LoVo (cell line): Measurements from ENCODE around the gene ACSL6.

ENCODE experiments used
- DNase-seq: peaks from one replicate; pipeline ENCODE4 v3.0.0-alpha.2; 2016; ENCODE audit warnings: low spot score

The ACSL6 gene

DNA sequence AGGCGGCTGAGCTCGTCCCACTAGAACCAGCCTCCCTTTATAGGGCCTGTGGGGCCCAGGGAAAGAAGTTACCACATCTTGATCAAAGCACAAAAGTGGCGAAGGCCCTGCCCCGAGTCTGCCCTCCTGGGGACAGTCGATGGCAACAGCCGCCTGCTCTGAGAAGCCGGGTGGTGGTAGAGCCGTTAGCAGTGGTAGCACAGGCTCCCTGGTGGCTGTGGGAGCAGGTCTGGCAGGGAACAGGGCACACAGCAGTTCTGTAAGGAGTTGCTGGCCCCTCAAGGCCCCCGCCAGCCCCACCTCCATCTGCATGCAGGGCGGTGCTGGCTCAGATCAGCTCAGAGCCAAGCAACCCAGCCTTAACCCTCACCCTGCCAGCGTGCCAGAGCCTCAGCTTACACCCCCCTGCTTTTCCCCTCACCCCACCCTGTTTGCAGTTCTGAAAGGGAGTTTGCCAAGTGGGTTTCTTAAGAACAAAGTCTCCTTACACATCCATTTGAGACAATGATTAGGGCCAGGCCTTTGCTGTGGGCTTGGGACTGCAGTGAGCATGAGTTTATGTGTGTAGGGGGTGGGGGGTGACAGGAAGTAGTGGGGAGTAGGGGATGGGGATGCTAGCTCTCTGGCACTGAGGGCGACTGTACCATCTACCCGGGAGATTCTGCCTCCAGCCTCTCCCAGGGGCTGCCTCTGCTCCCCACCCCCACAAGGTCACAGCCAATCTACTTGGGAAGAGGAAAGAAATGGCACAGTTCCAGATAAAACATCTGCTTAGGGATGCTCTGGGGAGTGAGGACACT, 11.8 kb downstream of the ACSL6 start:
- no peak for DNase-seq

DNA sequence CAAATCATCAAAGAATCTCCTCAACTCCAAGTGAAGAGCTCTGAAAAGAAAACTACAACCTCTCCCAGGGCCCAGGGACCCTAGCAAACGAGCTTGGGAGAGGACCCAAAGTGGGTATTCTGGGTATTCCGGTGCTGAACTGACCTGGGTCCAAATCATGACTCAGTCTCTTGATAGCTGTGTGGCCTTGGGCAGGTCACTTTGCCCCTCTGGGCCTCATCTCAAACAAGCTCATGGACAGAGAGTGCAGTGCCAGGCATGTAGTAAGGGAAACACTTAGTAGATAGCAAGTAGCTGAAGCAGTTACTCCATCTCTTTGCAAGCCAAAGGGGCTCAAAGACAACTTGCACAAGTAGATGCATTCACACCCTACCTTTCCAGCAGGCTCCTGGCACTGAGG, 12.4 kb downstream of the ACSL6 start:
- no peak for DNase-seq

DNA sequence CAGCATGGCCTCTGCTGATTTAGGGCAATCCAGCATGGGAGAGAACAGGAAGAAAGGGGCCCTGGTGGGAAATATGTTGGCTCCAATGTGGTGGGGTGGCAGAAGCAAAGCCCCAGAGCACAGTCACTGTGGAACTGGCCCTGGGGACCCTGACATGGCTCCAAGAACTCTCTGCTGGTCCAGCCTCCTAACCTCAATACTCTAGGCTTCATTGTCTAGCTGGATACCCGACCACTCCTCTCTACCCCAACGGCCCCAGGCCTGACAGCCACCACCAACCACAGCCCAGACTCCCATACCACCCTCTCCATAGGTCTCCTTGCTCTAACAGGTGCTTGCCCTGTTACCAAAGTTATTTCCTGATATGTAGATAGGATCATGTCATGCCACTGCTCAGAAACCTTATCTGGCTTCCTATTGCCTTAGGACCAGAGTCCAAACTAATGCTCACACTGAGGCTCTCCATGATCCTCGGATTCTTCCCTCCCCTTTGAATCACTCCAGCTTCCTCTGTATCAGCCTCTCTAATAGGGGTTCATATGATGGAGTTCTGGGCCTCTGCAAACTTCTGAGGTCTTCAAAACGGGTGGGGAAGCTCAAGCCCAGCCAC, 12.9 kb downstream of the ACSL6 start:
- no peak for DNase-seq

DNA sequence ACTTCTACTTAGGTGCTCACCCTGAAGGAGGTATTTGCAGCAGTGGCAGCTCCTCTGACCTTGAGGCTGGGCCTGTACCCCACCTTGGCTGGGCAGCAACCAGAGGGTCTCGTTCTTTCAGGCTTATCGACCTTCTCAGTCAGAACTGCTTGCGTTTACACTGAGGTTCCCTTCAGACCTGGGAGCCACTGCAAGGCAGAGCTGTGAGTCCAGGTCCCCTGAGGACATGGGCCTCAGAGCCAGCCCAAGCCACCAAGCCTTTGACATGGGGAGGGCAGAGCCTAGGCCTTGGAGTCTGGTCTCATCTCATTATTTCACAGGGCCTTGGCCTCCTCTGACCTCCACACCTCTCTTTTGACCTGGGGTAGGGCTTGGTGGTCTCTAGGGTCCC, 13.7 kb downstream of the ACSL6 start:
- DNase-seq, result no peak

DNA sequence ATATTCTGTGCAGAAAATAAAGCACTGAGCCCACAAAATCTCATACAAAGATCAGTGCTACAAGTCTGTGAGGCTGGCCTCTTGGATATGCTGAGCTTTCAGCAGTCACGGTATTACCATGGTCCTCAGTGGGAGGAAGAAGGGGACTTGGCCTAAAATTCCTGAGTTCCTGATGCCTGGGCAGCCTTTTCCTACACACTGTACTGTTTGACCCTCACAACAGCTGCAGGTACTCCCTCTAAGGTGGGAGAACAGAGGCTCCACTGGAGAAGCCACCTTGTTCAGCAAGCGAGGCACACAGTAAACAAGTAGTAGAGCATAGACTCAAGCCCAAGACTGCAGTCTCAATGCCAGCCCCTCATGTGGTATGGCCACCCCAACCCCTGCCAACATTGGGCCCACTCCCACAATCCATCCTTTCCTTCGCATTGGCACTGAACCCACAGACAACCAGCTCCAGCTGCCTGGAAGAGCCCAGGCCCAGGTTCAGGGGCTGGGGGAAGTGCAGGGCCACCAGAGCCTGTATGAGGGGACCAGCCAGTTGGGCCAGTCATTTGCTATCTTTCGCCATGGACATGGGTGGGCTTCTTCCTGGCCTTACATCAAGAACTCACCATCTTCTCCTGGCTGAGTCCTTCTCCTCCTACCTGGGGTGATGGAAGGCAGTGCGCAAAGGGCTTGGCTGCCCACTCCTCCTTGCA, 14.3 kb downstream of the ACSL6 start:
- DNase-seq, result no peak

DNA sequence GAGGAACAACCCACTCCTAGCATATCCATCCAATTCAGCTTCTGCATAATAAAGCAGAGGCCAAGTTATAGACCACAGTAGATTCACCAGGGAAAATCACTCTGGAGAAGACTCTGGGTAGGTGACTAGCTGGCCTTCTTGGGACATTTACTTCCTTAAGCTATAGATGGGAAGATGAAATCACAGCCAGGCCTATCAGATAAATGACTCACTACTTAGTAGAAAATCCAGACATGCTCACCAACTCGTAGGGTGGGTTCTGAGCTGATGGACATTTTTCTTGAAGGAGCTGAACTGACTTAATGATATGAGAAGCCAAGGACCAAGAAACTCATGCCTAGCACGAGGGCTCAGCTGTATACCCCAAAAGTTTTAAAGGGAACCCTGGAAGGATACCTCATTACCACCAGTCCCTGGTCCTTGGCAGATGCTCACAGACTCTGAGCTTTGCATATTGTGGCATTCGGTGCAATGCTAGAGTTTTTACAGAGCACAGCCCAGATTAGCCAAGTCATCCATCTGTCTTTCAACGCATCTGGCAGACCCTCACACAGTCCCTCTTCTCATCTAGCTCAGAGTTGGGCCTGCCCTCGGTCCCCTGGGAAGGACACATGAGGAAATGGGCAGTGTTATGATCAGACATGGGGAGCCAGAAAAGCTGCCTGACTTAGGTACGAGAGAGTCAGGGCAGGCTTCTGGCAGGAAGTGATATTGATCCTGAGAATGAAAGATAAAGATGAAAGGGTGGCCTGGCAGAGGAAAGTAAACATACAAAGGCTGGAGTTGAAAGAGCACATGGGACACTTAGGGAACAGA, 15.0 kb downstream of the ACSL6 start:
- DNase-seq, result no peak

DNA sequence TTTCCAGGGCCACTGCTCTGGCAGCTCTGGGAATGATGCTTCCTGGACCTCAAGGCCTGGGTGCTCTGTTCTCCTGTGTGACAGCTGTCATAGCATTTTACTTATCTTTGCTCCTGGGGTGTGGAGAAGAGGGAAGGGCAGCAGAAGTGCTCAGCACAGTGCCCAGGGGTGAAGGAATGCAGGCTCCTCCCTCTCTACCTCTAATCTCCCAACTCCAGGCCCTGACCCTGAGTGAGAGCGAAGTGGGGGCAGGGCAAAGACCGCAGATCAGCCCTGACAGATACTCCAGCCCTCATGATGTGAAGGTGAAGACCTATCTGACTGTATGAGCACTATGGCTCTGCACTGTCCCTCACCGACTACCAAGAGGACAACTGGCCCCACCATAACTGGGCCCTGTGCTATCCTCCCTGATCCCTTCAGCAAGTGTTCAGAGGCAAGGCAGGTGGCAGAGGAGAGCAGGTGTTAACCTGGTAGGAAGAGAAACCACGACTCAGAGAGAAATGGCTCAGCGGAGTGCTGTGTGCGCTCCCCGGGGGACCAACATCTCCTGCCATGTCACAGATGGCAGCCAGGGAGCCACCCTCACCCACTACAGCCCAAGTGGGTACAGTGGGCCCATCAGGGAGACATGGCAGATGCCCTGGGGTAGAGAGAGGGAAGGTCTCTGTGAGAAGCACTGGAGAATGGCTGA, 16.8 kb downstream of the ACSL6 start:
- DNase-seq, result no peak

DNA sequence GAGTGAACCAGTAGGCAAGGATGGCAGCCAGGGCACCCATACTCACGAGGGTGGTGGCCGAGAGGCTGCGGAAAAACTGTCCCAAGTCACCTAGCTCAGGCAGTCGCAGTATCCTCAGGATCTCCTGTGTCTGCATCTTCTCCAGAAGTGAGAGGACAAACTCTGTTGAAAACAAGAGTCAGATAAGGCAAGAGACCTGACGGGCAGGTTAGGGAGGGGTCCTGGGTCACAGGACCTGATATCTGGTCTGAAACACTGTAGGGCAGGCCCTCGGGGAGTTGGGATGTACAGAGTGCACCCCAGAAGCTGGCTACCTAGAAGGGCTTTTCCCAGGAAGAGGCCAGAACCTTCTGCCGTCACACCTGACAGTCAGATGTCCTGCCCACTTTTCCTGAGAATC, 17.4 kb downstream of the ACSL6 start:
- no peak for DNase-seq

DNA sequence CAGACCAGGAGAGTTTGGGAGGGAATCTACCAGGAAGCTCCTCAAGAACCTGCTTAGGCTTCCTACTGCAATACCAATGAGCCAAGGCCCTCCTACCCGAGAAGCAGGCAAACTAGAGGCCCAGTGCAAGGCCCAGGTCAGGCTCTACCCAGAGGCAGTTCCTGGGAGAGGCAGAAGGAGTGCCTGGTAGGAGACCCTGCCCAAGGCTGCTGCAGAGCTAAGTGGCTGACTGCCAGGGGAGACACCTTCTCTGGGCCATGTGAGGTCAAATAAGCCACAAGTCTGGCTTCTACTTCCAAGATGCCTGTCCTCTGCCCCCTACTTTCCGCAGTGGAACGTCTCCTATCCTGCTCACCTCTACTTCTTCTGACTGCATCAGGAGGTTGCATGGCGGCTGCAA, 17.8 kb downstream of the ACSL6 start:
- no peak for DNase-seq

DNA sequence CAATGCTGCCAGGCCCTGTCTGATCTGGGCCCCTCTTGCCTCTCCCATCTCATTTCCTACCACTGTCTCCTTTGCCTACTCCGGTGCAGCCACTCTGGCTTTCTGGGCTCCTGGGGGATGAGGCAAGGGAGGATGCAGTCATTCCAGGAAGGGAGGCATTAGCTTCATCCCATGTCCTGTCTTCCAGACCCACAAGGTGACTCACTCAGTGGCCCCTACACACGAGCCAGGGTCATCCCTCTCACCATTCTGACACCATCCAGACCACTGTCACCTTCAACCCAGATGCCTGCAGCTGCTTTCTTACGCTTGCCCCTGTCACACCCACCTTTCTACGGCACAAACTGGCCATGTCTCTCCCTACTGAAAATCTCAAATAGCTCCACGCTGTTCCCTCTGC, 19.1 kb downstream of the ACSL6 start:
- DNase-seq, result no peak

DNA sequence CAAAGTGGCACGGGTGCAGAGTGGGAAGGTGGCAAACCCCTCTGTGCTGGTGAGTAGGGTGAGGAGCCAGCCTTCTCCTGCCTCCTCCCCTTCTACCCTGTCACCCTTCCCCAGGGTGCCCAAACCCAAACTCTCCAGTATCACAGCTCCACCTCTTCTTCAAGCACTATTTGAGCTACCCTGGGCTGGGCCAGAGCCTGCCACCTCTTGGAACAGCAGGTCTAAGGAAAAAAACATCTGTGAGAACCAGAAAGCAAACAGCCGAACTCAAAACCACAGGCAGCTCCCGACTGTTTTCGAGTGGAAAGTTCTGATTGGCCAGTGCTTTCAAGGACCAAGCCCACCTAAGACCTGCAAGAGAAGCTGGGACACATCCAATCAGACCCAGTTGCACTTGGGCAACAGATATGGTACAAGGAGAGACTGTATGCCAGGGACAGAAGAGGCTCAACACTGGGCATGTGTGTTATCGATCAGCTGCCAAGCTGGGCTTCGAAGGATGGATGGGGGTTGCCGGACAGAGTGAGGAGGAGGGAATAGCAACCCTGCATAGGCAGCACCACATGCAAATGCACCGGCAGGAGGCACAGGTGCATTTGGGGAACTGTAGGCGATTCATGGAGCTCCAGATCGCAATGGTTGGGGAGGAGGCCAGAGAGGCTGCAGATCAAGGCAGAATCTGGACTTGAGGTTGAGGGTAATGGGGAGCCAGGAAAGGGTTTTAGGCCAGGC, 19.7 kb downstream of the ACSL6 start:
- no peak for DNase-seq

DNA sequence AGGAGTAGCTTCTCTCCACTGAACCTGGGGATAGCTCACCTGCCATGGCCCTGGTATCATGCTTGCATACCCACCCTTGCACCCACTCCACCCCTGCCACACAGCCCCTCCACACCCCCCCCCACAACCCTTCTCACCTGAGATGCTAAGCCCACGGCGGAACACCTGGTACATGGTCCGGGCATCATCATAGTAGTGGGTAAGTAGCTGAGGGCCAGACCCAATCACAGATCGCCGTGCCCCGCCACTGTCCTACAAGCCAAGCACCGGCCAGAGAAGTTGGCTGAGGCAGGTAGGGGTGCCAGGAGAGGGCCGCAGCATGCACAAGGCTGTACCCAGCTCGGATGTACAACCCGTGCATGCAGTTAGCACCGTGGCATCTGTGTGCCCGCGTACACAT, 20.7 kb downstream of the ACSL6 start:
- DNase-seq, result no peak

DNA sequence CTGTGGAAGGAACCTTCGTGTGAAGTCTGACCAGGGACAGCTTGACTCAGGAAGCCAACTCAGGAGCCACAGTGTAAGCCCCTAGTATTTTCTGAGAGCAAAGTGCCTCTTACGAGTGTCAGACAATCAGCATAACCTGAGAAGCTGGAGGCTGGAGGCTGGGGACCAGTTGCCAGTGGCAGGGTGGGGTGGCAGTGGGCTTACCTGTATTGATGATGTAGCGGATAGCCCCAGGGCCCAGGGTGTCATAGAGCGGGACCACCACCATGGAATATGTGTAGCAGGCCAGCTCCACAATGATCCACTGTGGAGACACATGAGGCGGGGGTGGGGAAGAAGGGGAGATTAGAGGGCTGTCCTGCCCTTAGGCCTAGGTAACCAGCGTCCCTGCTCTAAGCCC, 22.9 kb downstream of the ACSL6 start:
- no peak for DNase-seq

DNA sequence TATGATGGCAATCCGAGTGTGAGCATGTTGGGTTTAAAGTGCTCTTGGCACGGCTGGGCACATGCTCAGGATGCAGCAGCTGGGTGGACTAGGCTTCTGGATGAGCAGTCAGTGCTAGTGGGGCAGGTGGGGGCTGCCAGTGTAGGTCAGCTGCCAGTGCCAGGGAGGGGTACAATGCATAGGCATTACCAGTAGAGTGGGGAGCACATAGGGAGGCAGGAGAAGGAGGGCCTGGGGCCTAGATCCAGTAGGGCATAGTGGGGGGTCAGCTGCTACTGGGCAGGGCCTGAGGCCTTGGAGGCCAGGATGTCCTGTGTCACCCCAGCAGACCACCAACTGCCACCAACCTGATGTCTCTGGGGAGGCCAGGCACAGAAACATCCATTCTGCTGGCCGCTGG, 24.2 kb downstream of the ACSL6 start:
- no peak for DNase-seq

DNA sequence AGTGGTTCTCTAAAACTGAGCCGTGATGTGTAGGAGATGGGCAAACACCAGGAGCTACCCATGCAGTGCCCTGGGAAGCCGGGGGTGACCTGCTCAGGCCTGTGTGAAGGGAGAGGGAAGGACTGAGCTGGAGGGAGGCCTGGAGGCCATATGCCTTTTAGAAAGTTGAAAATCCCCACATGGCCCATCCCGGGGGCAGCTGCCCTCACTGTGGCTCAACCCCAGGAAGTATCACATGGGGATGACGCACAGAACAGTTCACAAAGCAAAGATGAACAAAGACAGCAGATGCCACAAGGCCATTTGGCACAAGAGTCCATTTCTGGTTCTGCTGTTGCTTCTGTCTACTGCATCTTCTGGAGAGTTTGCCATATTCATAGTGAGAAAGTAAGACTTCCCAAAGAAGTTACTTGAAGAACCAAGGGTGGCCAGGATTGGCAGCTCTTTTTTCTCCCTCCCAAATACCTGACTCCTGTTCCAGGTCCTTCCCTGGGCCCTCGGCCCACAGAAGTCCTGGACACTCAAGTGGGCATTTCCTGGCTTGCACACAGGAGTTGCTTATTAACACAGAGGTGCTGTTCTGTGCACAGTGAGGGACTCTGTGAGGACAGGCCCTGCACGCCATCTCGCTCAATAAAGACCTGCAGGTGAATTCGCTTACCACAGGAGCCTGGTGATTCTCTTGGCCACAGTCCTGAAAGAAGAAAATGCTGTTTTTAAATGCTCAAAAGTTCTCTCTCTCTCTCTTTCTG, 25.1 kb downstream of the ACSL6 start:
- no peak for DNase-seq

DNA sequence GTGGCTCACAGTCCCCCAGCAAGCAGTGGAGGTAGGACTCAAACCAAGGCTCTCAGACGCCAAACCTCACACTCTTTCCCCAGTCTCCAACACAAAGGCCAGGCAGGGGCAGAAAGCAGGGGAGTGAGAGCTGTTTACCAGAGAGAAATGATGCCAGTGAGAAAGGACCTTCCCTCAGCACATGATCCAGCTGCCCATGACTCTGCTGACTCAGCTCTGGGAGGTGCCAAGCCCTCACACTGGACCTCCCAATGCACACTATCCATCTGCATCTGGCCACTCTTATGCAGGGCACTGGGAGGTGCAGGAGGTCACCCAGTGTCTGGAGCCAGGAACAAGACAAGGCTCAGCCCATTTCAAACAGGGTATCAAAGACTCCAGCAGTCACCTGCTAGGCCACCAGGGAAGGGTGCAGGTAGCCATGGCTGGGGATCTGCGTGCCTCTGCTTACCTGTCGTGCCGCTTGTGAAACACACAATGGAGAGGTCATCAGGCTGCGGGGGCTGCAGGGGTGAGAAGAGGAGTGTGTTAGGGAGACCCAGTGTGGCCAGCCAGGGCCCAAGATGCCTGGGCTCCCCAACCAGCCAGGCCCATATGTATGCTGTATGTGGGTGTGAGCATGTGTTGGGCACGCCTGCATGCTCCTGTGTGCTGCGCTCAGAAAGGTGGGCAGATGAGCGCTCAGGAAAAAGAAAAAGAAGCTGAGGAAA, 26.3 kb downstream of the ACSL6 start:
- no peak for DNase-seq

DNA sequence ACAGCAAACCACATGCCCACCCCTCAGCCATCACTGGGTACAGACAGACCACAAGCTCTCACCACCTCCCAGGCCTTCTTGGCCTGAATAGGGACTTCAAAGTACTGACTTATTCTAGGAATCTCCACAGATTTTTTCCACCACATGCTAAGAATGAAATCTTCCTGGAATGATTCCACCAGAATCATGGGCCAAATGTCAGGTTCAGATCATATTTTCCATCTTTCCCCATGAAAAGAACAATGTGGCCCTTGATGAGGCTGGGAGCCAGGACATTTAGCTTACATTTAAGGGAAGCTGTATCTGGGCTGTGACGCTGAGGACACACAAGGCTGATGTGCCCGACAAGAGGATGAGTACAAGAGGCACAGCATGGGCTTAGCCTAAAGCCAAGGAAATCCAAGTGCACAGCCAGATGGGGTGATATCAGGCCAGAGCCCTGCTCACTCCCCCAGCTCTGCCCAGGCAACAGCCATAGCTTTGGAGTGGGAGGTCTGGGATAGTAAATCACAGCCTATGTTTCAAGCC, 28.1 kb downstream of the ACSL6 start:
- DNase-seq, result no peak

DNA sequence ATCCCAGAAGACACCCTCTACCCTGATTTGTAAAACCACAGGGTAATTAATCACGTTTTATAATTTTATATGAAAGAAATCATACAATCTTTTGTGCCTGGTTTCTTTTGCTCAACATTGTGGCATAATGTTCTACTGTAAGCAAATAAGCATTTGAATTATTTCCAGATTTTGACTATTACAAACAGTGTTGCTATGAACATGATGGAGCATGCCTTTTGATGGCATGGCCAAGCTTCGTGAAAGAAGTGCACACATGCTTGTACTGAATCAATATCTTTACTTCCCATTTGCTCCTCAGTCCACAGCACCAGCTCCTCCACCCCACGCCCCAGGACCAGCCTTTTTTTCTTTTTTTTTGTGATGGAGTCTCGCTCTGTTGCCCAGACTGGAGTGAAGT, 29.9 kb downstream of the ACSL6 start:
- DNase-seq, result no peak

DNA sequence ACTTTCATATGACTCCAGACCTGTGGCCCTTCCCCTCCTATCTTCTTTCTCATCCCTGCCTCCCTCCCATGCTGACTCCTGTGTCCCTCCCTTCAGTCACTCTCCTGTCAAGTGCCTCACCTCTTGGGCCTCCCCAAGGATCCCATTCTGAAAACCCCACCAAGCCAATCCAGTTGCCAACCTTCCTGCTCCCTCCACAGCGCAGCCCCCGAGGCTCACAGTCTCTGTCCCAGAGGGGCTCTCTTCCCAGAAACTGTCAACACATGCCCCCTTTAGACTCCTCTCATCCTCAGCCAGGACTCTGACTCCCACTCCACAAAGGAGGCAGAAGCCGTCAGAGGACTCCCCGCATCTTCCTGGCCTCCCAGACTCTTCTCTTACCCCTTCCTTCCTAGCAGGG, 30.8 kb downstream of the ACSL6 start:
- DNase-seq, result no peak

DNA sequence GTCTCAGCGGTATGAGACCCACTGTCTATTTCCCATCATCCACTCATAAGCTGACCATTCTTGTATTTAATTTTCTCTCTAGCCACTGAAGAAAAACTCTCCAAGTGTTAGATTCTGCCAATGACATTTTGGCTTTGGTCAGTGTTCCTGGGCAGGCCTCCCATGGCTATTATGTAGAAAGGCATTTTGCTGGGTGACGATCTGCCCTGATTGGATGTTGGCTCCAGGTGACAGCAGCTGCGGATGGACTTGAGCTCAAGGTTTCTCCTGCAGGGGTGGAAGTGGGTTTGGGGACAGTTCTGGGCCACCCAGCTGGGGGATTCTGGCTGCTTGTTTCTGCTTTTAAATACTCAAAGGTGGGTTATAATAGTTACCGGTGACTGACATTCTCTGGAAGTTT, 31.6 kb downstream of the ACSL6 start:
- DNase-seq, result no peak
